ENCODE results near the gene PXDC1.

DNA sequence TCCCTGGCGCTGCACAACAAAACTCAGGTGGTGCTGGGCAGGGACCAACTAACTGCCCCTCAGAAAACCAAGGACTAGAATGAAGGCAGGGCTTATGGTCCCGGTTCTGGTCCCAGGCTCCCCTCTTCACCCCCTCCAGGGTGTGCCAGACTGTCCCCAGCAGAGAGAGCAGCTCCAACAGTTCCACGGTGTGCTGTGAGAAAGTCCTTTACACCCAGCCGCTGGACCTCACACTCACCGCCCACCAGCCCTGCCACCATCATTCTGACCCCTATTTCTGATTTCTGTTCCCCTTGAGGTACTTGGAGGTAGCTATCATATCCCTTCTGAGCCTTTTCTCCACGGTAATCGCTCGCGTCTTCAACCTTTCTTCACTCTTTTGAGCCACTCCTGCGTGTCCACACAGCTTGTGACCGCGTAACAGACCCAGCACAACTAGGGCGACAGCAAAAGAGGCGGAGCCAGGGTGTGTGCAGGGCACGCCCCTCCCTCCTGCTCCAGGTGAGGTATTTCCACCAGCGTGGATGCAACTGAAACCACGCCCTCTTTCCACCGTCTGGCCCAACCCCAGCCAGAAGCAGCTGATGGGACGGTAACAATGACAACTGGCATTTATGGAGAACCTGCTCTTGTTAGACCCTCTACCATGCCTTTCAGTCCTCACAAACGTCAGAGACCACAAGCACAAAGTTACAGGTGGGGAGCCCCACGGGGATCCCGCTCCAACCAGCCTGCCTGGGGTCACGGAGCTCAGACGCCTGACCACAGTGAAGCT, 2.3 kb downstream of the PXDC1 start:
- TF ChIP-seq, protein P1, sequence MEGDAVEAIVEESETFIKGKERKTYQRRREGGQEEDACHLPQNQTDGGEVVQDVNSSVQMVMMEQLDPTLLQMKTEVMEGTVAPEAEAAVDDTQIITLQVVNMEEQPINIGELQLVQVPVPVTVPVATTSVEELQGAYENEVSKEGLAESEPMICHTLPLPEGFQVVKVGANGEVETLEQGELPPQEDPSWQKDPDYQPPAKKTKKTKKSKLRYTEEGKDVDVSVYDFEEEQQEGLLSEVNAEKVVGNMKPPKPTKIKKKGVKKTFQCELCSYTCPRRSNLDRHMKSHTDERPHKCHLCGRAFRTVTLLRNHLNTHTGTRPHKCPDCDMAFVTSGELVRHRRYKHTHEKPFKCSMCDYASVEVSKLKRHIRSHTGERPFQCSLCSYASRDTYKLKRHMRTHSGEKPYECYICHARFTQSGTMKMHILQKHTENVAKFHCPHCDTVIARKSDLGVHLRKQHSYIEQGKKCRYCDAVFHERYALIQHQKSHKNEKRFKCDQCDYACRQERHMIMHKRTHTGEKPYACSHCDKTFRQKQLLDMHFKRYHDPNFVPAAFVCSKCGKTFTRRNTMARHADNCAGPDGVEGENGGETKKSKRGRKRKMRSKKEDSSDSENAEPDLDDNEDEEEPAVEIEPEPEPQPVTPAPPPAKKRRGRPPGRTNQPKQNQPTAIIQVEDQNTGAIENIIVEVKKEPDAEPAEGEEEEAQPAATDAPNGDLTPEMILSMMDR (IDR thresholded peaks at IDR 0.05), result no peak
- TF ChIP-seq POLR2AphosphoS5 (IDR thresholded peaks at IDR 0.05) (no peak), POLR2A (IDR thresholded peaks at IDR 0.05; ENCODE audit: low read depth) (no peak)

Data from esophagus muscularis mucosa (tissue), 3 donors.